H9 (cell line): ENCODE data around the gene NEDD4L. TPM values are rescaled to one million over a fixed set of nuclear protein-coding genes. Genes with fewer than 3 reads are reported as not detected.

ENCODE experiments used
- DNase-seq: peaks from one replicate; pipeline ENCODE4 v3.0.0-alpha.2; 2017
- H2AFZ ChIP-seq: one replicate; pipeline ENCODE4 v1.6.1; 2013; ENCODE audit warnings: mild to moderate bottlenecking, low read length, control low read depth, moderate library complexity
- H2AK5ac ChIP-seq: 2 replicates; pipeline ENCODE4 v1.6.1; 2013; ENCODE audit warnings: low read length, control low read depth, mixed read lengths; ENCODE audit not compliant: insufficient read length
- H2BK120ac ChIP-seq: one replicate; pipeline ENCODE4 v1.6.1; 2013; ENCODE audit warnings: low read depth, mild to moderate bottlenecking, low read length, control low read depth, inconsistent platforms; ENCODE audit not compliant: poor library complexity, severe bottlenecking
- H2BK12ac ChIP-seq: 2 replicates; pipeline ENCODE4 v1.6.1; 2013; ENCODE audit warnings: low read length, control low read depth, mixed read lengths, low read depth; ENCODE audit not compliant: insufficient read length
- H2BK15ac ChIP-seq: 2 replicates; pipeline ENCODE4 v1.6.1; 2013; ENCODE audit warnings: low read depth, low read length, control low read depth
- H2BK20ac ChIP-seq: one replicate; pipeline ENCODE4 v1.6.1; 2013; ENCODE audit warnings: low read depth, mild to moderate bottlenecking, low read length, control low read depth, inconsistent platforms; ENCODE audit not compliant: poor library complexity, severe bottlenecking
- H2BK5ac ChIP-seq: 2 replicates; pipeline ENCODE4 v1.6.1; 2013; ENCODE audit warnings: low read length, control low read depth, mixed read lengths; ENCODE audit not compliant: insufficient read length
- H3K14ac ChIP-seq: 2 replicates; pipeline ENCODE4 v1.6.1; 2013; ENCODE audit warnings: low read length, control low read depth; ENCODE audit not compliant: insufficient read depth
- H3K18ac ChIP-seq: 2 replicates; pipeline ENCODE4 v1.6.1; 2013; ENCODE audit warnings: low read depth, mild to moderate bottlenecking, mixed read lengths, low read length, control low read depth; ENCODE audit not compliant: insufficient read length
- H3K23ac ChIP-seq: 2 replicates; pipeline ENCODE4 v1.6.1; 2013; ENCODE audit warnings: low read length, control low read depth, mixed read lengths, low read depth; ENCODE audit not compliant: insufficient read length
- H3K23me2 ChIP-seq: 2 replicates; pipeline ENCODE4 v1.6.1; 2013; ENCODE audit warnings: low read depth, mild to moderate bottlenecking, mixed read lengths, low read length, control low read depth; ENCODE audit not compliant: insufficient read length, poor library complexity, severe bottlenecking
- H3K27ac ChIP-seq: 2 replicates; pipeline ENCODE4 v1.5.1; 2013; ENCODE audit warnings: low read length, control low read depth, mixed read lengths, low read depth; ENCODE audit not compliant: insufficient read length
- H3K27me3 ChIP-seq: 2 replicates; pipeline ENCODE4 v1.6.1; 2013; ENCODE audit warnings: low read length, control low read depth, inconsistent platforms; ENCODE audit not compliant: insufficient read depth
- H3K4ac ChIP-seq: 2 replicates; pipeline ENCODE4 v1.6.1; 2013; ENCODE audit warnings: low read depth, mild to moderate bottlenecking, control low read depth, inconsistent platforms, low read length, moderate library complexity
- H3K4me1 ChIP-seq: 2 replicates; pipeline ENCODE4 v1.6.1; 2013; ENCODE audit warnings: low read length, control low read depth, inconsistent platforms; ENCODE audit not compliant: insufficient read depth
- H3K4me2 ChIP-seq: 2 replicates; pipeline ENCODE4 v1.6.1; 2013; ENCODE audit warnings: low read length, control low read depth, mixed read lengths; ENCODE audit not compliant: insufficient read length, insufficient read depth
- H3K56ac ChIP-seq: 2 replicates; pipeline ENCODE4 v1.6.1; 2013; ENCODE audit warnings: low read depth, mild to moderate bottlenecking, mixed read lengths, low read length, control low read depth; ENCODE audit not compliant: insufficient read length
- H3K79me1 ChIP-seq: 2 replicates; pipeline ENCODE4 v1.6.1; 2013; ENCODE audit warnings: low read depth, mild to moderate bottlenecking, moderate library complexity, low read length, control low read depth, inconsistent platforms; ENCODE audit not compliant: insufficient read depth, poor library complexity, severe bottlenecking
- H3K79me2 ChIP-seq: 2 replicates; pipeline ENCODE4 v1.6.1; 2013; ENCODE audit warnings: low read length, control low read depth, inconsistent platforms; ENCODE audit not compliant: insufficient read depth
- H3K9ac ChIP-seq: 2 replicates; pipeline ENCODE4 v1.6.1; 2013; ENCODE audit warnings: low read length, control low read depth, mixed read lengths; ENCODE audit not compliant: insufficient read length; ENCODE audit errors: extremely low read depth
- H3K9me3 ChIP-seq: one replicate; pipeline ENCODE4 v1.6.1; 2013; ENCODE audit warnings: low read depth, low read length, inconsistent platforms; ENCODE audit not compliant: control insufficient read depth
- H3T11ph ChIP-seq: one replicate; pipeline ENCODE4 v1.6.1; 2013; ENCODE audit warnings: mild to moderate bottlenecking, low read length, control low read depth, inconsistent platforms
- H4K20me1 ChIP-seq: one replicate; pipeline ENCODE4 v1.6.1; 2013; ENCODE audit not compliant: control insufficient read depth, insufficient read length, insufficient read depth
- H4K5ac ChIP-seq: 2 replicates; pipeline ENCODE4 v1.6.1; 2013; ENCODE audit warnings: low read depth, mild to moderate bottlenecking, mixed read lengths, low read length, control low read depth; ENCODE audit not compliant: insufficient read length
- H4K8ac ChIP-seq: replicated peaks from 2 replicates; pipeline ENCODE4 v1.6.1; 2013; ENCODE audit warnings: low read length, control low read depth, mixed read lengths, low read depth; ENCODE audit not compliant: insufficient read length
- H4K91ac ChIP-seq: 2 replicates; pipeline ENCODE4 v1.6.1; 2013; ENCODE audit warnings: low read depth, mild to moderate bottlenecking, moderate library complexity, mixed read lengths, low read length, control low read depth; ENCODE audit not compliant: insufficient read length
- H3K27ac Mint-ChIP-seq, 3 experiments: 2 replicates in 2 of 3; 3 replicates in 1 of 3; pipeline ENCODE4 v1.8.0; 2020 to 2021; ENCODE audit warnings: mixed read lengths in 3 of 3, mild to moderate bottlenecking in 1 of 3, moderate library complexity in 1 of 3
- H3K27me3 Mint-ChIP-seq: 2 replicates; pipeline ENCODE4 v1.8.0; 2021; ENCODE audit warnings: low read depth, mild to moderate bottlenecking, moderate library complexity, mixed read lengths
- H3K36me3 Mint-ChIP-seq, 3 experiments: 2 replicates in 2 of 3; 3 replicates in 1 of 3; pipeline ENCODE4 v1.8.0; 2020 to 2021; ENCODE audit warnings: low read depth in 3 of 3, mixed read lengths in 3 of 3; ENCODE audit not compliant: insufficient read depth in 1 of 3
- H3K4me1 Mint-ChIP-seq, 2 experiments: 2 replicates each; pipeline ENCODE4 v1.8.0; 2020; ENCODE audit warnings: mixed read lengths in 2 of 2
- H3K4me3 Mint-ChIP-seq, 2 experiments: 2 replicates in 1 of 2; 3 replicates in 1 of 2; pipeline ENCODE4 v1.8.0; 2020 to 2021; ENCODE audit warnings: mild to moderate bottlenecking in 2 of 2, mixed read lengths in 2 of 2, moderate library complexity in 1 of 2
- H3K9me3 Mint-ChIP-seq, 2 experiments: 2 replicates in 1 of 2; 3 replicates in 1 of 2; pipeline ENCODE4 v1.8.0; 2020; ENCODE audit warnings: mild to moderate bottlenecking in 2 of 2, mixed read lengths in 2 of 2, moderate library complexity in 1 of 2
- CTCF ChIP-seq: fragments of 200-600 bp; sonication (generic); conservative IDR thresholded peaks from 3 replicates; pipeline ENCODE4 v1.8.0; 2021; ENCODE audit warnings: antibody characterized with exemption, mild to moderate bottlenecking
- WGBS: extraction: QIAGEN DNeasy Blood & Tissue Kit; methylation state at CpG from one replicate; pipeline ENCODE4 v1.1.7; 2013; ENCODE audit warnings: missing lambda C conversion rate, low lambda C conversion rate, mixed read lengths; ENCODE audit not compliant: insufficient read length; ENCODE audit errors: extremely low coverage; 5-methylcytosine and 5-hydroxymethylcytosine counted together
- total RNA-seq: library from RNA; stranded (reverse); gene quantifications from 2 replicates; pipeline ENCODE4 v1.2.1, GENCODE V29; 2021

NEDD4L gene
- total RNA-seq, 1 experiment from 2014 or later = 76.3 TPM

- Mint-ChIP-seq H3K27me3 (no peaks in the 10 kb centered on the region), H3K36me3 (peaks cover 2 to 7% (median 3%) of the 10 kb centered on the region in 3 experiments; a peak in 2 of 7 replicates), H3K4me1 (peaks cover 47 to 54% of the 10 kb centered on the region in 2 experiments), H3K4me3 (no peak overlapping the region), H3K9me3 (peaks cover 0 to 2% of the 10 kb centered on the region in 2 experiments; a peak in 1 of 5 replicates), H3K27ac (0 out of 7 replicates have a peak overlapping the region, but pooled peaks of 1 of the 3 experiments have one; percentile 46)
- Histone ChIP-seq H4K8ac (no peak overlapping the region), H3K4ac (no peak overlapping the region), H2AFZ (no peak overlapping the region), H2BK15ac (no peak overlapping the region), H3K9ac (no peak overlapping the region), H3K18ac (no peak overlapping the region), H2BK120ac (no peak overlapping the region), H3K79me1 (peaks cover 6% of the 10 kb centered on the region), H3K4me2 (no peak overlapping the region), H3T11ph (no peak overlapping the region), H2AK5ac (no peak overlapping the region), H4K91ac (no peak overlapping the region), H4K20me1 (no peaks in the 10 kb centered on the region), H3K27ac (no peak overlapping the region), H3K56ac (no peak overlapping the region), H4K5ac (no peak overlapping the region), H3K23me2 (no peaks in the 10 kb centered on the region), H2BK12ac (no peak overlapping the region), H2BK5ac (no peak overlapping the region), H3K9me3 (no peaks in the 10 kb centered on the region), H3K4me1 (peaks cover 13% of the 10 kb centered on the region; the same call in 1 of the 2 replicates), H3K23ac (no peak overlapping the region), H3K27me3 (no peaks in the 10 kb centered on the region), H3K14ac (no peak overlapping the region), H2BK20ac (no peak overlapping the region), H3K79me2 (peaks cover 13% of the 10 kb centered on the region; the same call in 1 of the 2 replicates)
- peak; percentile 45; the same call in 2 of the 3 replicates for TF ChIP-seq CTCF
- DNase-seq = no peak
- no CpG with 5 or more reads among the region's 2 CpGs for WGBS
These were observed 187.9 kb downstream of the NEDD4L start for GRCh38 chr18:58231930-58232329.
